IMR-90 (cell line): Measurements from ENCODE around the gene HOXB2. TPM values are rescaled to one million over a fixed set of nuclear protein-coding genes. Genes with fewer than 3 reads are reported as not detected.

Experiments
- ATAC-seq: fragments of 200-7000 bp; cut with Tn5 transposase; 2 replicates; pipeline ENCODE4 v1.9.1; 2020; ENCODE audit warnings: low read depth, mild to moderate bottlenecking, moderate library complexity
- BruUV-seq: library from RNA; stranded (reverse); fragments of 400-500 nt; replicated peaks from 2 replicates; lab custom pipeline; 2021; lab: Mats Ljungman, UMichigan
- CTCF ChIA-PET: fragments of 300-600 bp; formaldehyde crosslinking; extraction: SDS; loops from one replicate; lab custom pipeline; 2021; ENCODE audit warnings: antibody characterized with exemption; lab: Yijun Ruan, JAX
- POLR2A ChIA-PET: fragments of 300-600 bp; sonication (Branson Sonifier 250); formaldehyde crosslinking; loops from one replicate; lab custom pipeline; 2022; ENCODE audit warnings: antibody characterized with exemption; ENCODE audit not compliant: unreplicated experiment; lab: Charles Lee
- DNase-seq: peaks from one replicate; pipeline ENCODE4 v3.0.0; 2013
- H2AFZ ChIP-seq: replicated peaks from 2 replicates; pipeline ENCODE3; 2013; ENCODE audit warnings: low read length, mild to moderate bottlenecking; ENCODE audit not compliant: poor library complexity
- H2AK5ac ChIP-seq: 2 replicates; pipeline ENCODE4 v1.6.1; 2013; ENCODE audit warnings: low read depth, low read length, inconsistent platforms
- H2AK9ac ChIP-seq: replicated peaks from 2 replicates; pipeline ENCODE3; 2013; ENCODE audit warnings: mild to moderate bottlenecking, low read depth, low read length, moderate library complexity; ENCODE audit not compliant: poor library complexity
- H2BK120ac ChIP-seq: 2 replicates; pipeline ENCODE4 v1.6.1; 2013; ENCODE audit warnings: low read depth, low read length, inconsistent platforms
- H2BK15ac ChIP-seq: 3 replicates; pipeline ENCODE4 v1.6.1; 2013; ENCODE audit warnings: low read depth, low read length, inconsistent platforms
- H2BK20ac ChIP-seq: 2 replicates; pipeline ENCODE4 v1.6.1; 2013; ENCODE audit warnings: low read depth, mild to moderate bottlenecking, inconsistent platforms, low read length, moderate library complexity
- H2BK5ac ChIP-seq: 2 replicates; pipeline ENCODE4 v1.6.1; 2013; ENCODE audit warnings: mild to moderate bottlenecking, low read depth, low read length, inconsistent platforms; ENCODE audit not compliant: poor library complexity, severe bottlenecking
- H3K14ac ChIP-seq: replicated peaks from 2 replicates; pipeline ENCODE4 v1.6.1; 2013; ENCODE audit warnings: low read depth, low read length, inconsistent platforms
- H3K18ac ChIP-seq: 2 replicates; pipeline ENCODE4 v1.6.1; 2013; ENCODE audit warnings: low read depth, low read length, control low read depth
- H3K23ac ChIP-seq: 2 replicates; pipeline ENCODE4 v1.6.1; 2013; ENCODE audit warnings: low read depth, low read length, inconsistent platforms
- H3K27ac ChIP-seq: 2 replicates; pipeline ENCODE4 v1.5.1; 2013; ENCODE audit warnings: mild to moderate bottlenecking, control low read depth, low read length; ENCODE audit not compliant: insufficient read depth
- H3K27me3 ChIP-seq: 2 replicates; pipeline ENCODE4 v1.6.1; 2013; ENCODE audit warnings: low read length; ENCODE audit not compliant: control insufficient read depth, insufficient read depth
- H3K36me3 ChIP-seq: 2 replicates; pipeline ENCODE4 v1.6.1; 2013; ENCODE audit warnings: low read length, mixed read lengths; ENCODE audit not compliant: control insufficient read depth, insufficient read depth
- H3K4ac ChIP-seq: 2 replicates; pipeline ENCODE4 v1.6.1; 2013; ENCODE audit warnings: low read depth, low read length, inconsistent platforms
- H3K4me1 ChIP-seq: 2 replicates; pipeline ENCODE4 v1.6.1; 2013; ENCODE audit warnings: low read length, mixed read lengths; ENCODE audit not compliant: control insufficient read depth, insufficient read depth
- H3K4me2 ChIP-seq: 2 replicates; pipeline ENCODE4 v1.6.1; 2013; ENCODE audit warnings: low read depth, mild to moderate bottlenecking, control low read depth, low read length, moderate library complexity
- H3K4me3 ChIP-seq: 2 replicates; pipeline ENCODE4 v1.5.1; 2013; ENCODE audit warnings: low read depth, mild to moderate bottlenecking, control low read depth, low read length, moderate library complexity; ENCODE audit not compliant: insufficient read depth
- H3K56ac ChIP-seq: 2 replicates; pipeline ENCODE4 v1.6.1; 2013; ENCODE audit warnings: low read length, inconsistent platforms; ENCODE audit not compliant: insufficient read depth; ENCODE audit errors: extremely low read depth
- H3K79me1 ChIP-seq, 2 experiments: 2 replicates each; pipeline ENCODE4 v1.6.1; 2013; ENCODE audit warnings: low read length in 2 of 2, inconsistent platforms in 1 of 2, low read depth in 1 of 2
- H3K9ac ChIP-seq: 2 replicates; pipeline ENCODE4 v1.6.1; 2013; ENCODE audit warnings: low read depth, low read length, control low read depth
- H3K9me1 ChIP-seq: 2 replicates; pipeline ENCODE4 v1.6.1; 2013; ENCODE audit warnings: low read length, inconsistent platforms; ENCODE audit not compliant: insufficient read depth
- H3K9me3 ChIP-seq: 2 replicates; pipeline ENCODE4 v1.6.1; 2013; ENCODE audit warnings: low read length; ENCODE audit not compliant: control insufficient read depth, insufficient read depth
- H4K20me1 ChIP-seq: 2 replicates; pipeline ENCODE4 v1.6.1; 2013; ENCODE audit warnings: low read length, inconsistent platforms; ENCODE audit not compliant: insufficient read depth
- H4K5ac ChIP-seq: 2 replicates; pipeline ENCODE4 v1.6.1; 2013; ENCODE audit warnings: mild to moderate bottlenecking, low read depth, low read length, control low read depth
- H4K8ac ChIP-seq, 2 experiments: 2 replicates each; pipeline ENCODE4 v1.6.1; 2013; ENCODE audit warnings: low read depth in 2 of 2, low read length in 2 of 2, control low read depth in 1 of 2, inconsistent platforms in 1 of 2
- H4K91ac ChIP-seq: 2 replicates; pipeline ENCODE4 v1.6.1; 2013; ENCODE audit warnings: low read depth, low read length, inconsistent platforms; ENCODE audit not compliant: insufficient read depth
- CEBPB ChIP-seq: IDR thresholded peaks from 2 replicates; pipeline ENCODE4 v1.6.1; 2012; ENCODE audit warnings: low read depth, low read length, improper control_type of control experiment
- CHD1 ChIP-seq: IDR thresholded peaks from 2 replicates; pipeline ENCODE4 v1.6.1; 2012; ENCODE audit warnings: low read depth, low read length, improper control_type of control experiment
- CTCF ChIP-seq: conservative IDR thresholded peaks from 2 replicates; pipeline ENCODE4 v1.5.1; 2012; ENCODE audit warnings: mild to moderate bottlenecking, low read depth, low read length, improper control_type of control experiment
- ELK1 ChIP-seq: fragments of 150-350 bp; IDR thresholded peaks from 2 replicates; pipeline ENCODE4 v1.6.1; 2016; ENCODE audit warnings: low read depth, mild to moderate bottlenecking, low read length, moderate library complexity, borderline replicate concordance
- FOS ChIP-seq: fragments of 150-350 bp; IDR thresholded peaks from 2 replicates; pipeline ENCODE4 v1.6.1; 2016; ENCODE audit warnings: low read depth, low read length
- MAFK ChIP-seq: IDR thresholded peaks from 2 replicates; pipeline ENCODE4 v1.6.1; 2012; ENCODE audit warnings: low read depth, low read length, improper control_type of control experiment
- MAZ ChIP-seq: IDR thresholded peaks from 2 replicates; pipeline ENCODE4 v1.6.1; 2012; ENCODE audit warnings: low read depth, mild to moderate bottlenecking, low read length, improper control_type of control experiment, moderate library complexity, borderline replicate concordance
- MXI1 ChIP-seq: IDR thresholded peaks from 2 replicates; pipeline ENCODE4 v1.6.1; 2012; ENCODE audit warnings: low read depth, mild to moderate bottlenecking, low read length, moderate library complexity, borderline replicate concordance
- NFE2L2 ChIP-seq: fragments of 150-350 bp; IDR thresholded peaks from 2 replicates; pipeline ENCODE4 v1.6.1; 2016; ENCODE audit warnings: low read depth, mild to moderate bottlenecking, low read length
- POLR2A ChIP-seq: IDR thresholded peaks from 2 replicates; pipeline ENCODE4 v1.6.1; 2012; ENCODE audit warnings: mild to moderate bottlenecking, low read depth, low read length
- RAD21 ChIP-seq: IDR thresholded peaks from 2 replicates; pipeline ENCODE4 v1.6.1; 2012; ENCODE audit warnings: low read length, improper control_type of control experiment
- RCOR1 ChIP-seq: IDR thresholded peaks from 2 replicates; pipeline ENCODE4 v1.6.1; 2012; ENCODE audit warnings: mild to moderate bottlenecking, low read length, improper control_type of control experiment; ENCODE audit not compliant: insufficient replicate concordance
- RFX5 ChIP-seq: IDR thresholded peaks from 2 replicates; pipeline ENCODE4 v1.8.0; 2012; ENCODE audit warnings: low read depth, mild to moderate bottlenecking, low read length, moderate library complexity
- SMC3 ChIP-seq: fragments of 150-350 bp; IDR thresholded peaks from 2 replicates; pipeline ENCODE4 v1.6.1; 2016; ENCODE audit warnings: low read depth, mild to moderate bottlenecking, antibody characterized with exemption, low read length, moderate library complexity
- USF2 ChIP-seq: fragments of 150-350 bp; IDR thresholded peaks from 2 replicates; pipeline ENCODE4 v1.6.1; 2017; ENCODE audit warnings: mild to moderate bottlenecking, antibody characterized with exemption, low read length, low read depth
- WGBS, 2 experiments: methylation state at CpG; one replicate each; pipeline versions ENCODE4 v1.1.5 to v1.1.7; 2013; ENCODE audit warnings: missing lambda C conversion rate in 2 of 2; ENCODE audit not compliant: insufficient read length in 1 of 2; ENCODE audit errors: extremely low coverage in 2 of 2; 5-methylcytosine and 5-hydroxymethylcytosine counted together
- dilution Hi-C: fragments of 300-500 bp; cut with HindIII; formaldehyde crosslinking; loops from one replicate; pipeline ENCODE4 v1.14.3; 2018; ENCODE audit warnings: low sequenced_read_pairs; ENCODE audit not compliant: unreplicated experiment
- in situ Hi-C: fragments of 300-500 bp; cut with MboI; formaldehyde crosslinking; loops from 3 replicates; pipeline ENCODE4 v1.14.3; 2019; ENCODE audit warnings: low sequenced_read_pairs, inconsistent platforms, mixed read lengths
- intact Hi-C: fragments of 100-400 bp; cut with micrococcal nuclease; formaldehyde crosslinking; loops from 2 replicates; pipeline ENCODE4 v1.10.0; 2022
- polyA plus RNA-seq, 3 experiments: library from polyadenylated mRNA; depleted of rRNA; stranded (reverse); fragments of >200 nt; gene quantifications; 2 replicates each; pipeline ENCODE4 v1.2.3, GENCODE V29; 2012; ENCODE audit warnings: low replicate concordance in 1 of 3
- total RNA-seq: library from RNA; depleted of rRNA; stranded (reverse); fragments of >200 nt; gene quantifications from 2 replicates; pipeline ENCODE4 v1.2.3, GENCODE V29; 2012

HOXB2 gene
- total and polyA plus RNA-seq, 2 of the 4 experiments (the other 2 are of a cell fraction) = 2.7 to 29.9 TPM

- peak overlapping the region; percentile 74 for H3K4me2 ChIP-seq
- peak overlapping the region; percentile 96 for H3K14ac ChIP-seq
- peak overlapping the region; percentile 88 for H3K56ac ChIP-seq
- peak overlapping the region; percentile 80 for H3K18ac ChIP-seq
- DNase-seq = peak; percentile 89
- in situ Hi-C loops = loop anchor here (10.0 kb wide), 1 partner anchor 195 kb away; no protein-coding TSS in a partner anchor
- CTCF ChIA-PET = interaction anchor here (1.1 kb wide), 1 partner anchor 63 kb away, joined by 5 read pairs; no protein-coding TSS in a partner anchor
- peak overlapping the region; percentile 94 for H2BK15ac ChIP-seq
- peak overlapping the region; percentile 91 for H2AK9ac ChIP-seq
- WGBS, 2 experiments = 0% methylated on average over 2 of the region's 18 CpGs; no CpG with 5 or more reads in 1 of the 2 experiments
- H3K9ac ChIP-seq = peak overlapping the region; percentile 79
- H2AK5ac ChIP-seq = peak overlapping the region; percentile 92
- peak overlapping the region; percentile 33 for H2AFZ ChIP-seq
- H2BK120ac ChIP-seq = peak overlapping the region; percentile 97
- peak overlapping the region; percentile 98 for H3K4ac ChIP-seq
- no peaks in the 10 kb centered on the region for H3K27me3 ChIP-seq
- H3K23ac ChIP-seq = peak overlapping the region; percentile 99
- peaks cover 33% of the 10 kb centered on the region for H3K36me3 ChIP-seq
- H4K20me1 ChIP-seq = no peaks in the 10 kb centered on the region
- peak overlapping the region; percentile 95 for H2BK5ac ChIP-seq
- H2BK20ac ChIP-seq = peak overlapping the region; percentile 93
- H3K79me1 ChIP-seq = peaks cover 4 to 25% of the 10 kb centered on the region in 2 experiments; a peak in 2 of 4 replicates
- dilution Hi-C loops = no loop called here
- H3K9me3 ChIP-seq = no peaks in the 10 kb centered on the region
- H4K5ac ChIP-seq = peak overlapping the region; percentile 90
- intact Hi-C loops = no loop called here
- peak overlapping the region; percentile 96 for H3K27ac ChIP-seq
- H3K4me3 ChIP-seq = peak overlapping the region; percentile 25
- H3K4me1 ChIP-seq = peaks cover 48% of the 10 kb centered on the region
- H4K91ac ChIP-seq = peak overlapping the region; percentile 98
- H3K9me1 ChIP-seq = peaks cover 3% of the 10 kb centered on the region; the same call in 1 of the 2 replicates
- POLR2A ChIA-PET = interaction anchor here (0.7 to 1.2 kb wide), 3 partner anchors 13 to 719 kb away, joined by 3 read pairs; no protein-coding TSS in a partner anchor
- BruUV-seq = TSS peak; percentile 43
- H4K8ac ChIP-seq = peak overlapping the region; percentile 63 to 96
- peak; percentile 16 for ATAC-seq
- TF ChIP-seq RCOR1 (no peak), CHD1 (no peak), SMC3 (no peak), CTCF (no peak), USF2 (no peak), NFE2L2 (no peak), RFX5 (no peak), FOS (no peak), ELK1 (no peak), MAZ (no peak), RAD21 (no peak), CEBPB (no peak), POLR2A (no peak), MAFK (no peak), MXI1 (no peak)
Measured at GRCh38 chr17:48549914-48550501, 5.1 kb upstream of the HOXB2 start.
